Breast epithelium (tissue), 4 donors: ENCODE measurements around the gene SYCN. TPM values are rescaled to one million over a fixed set of nuclear protein-coding genes. Genes with fewer than 3 reads are reported as not detected.
"Not testable (repeated sequence)": the region's sequence is repeated elsewhere in the genome, so short reads cannot be mapped to it uniquely, and the experiment has no call there.

ENCODE experiments used
- DNase-seq, 2 donors: peaks; one replicate each; pipeline ENCODE4 v3.0.0-alpha.2; 2019; ENCODE audit warnings: low spot score in 2 of 2
- H3K27ac ChIP-seq, 2 donors: fragments of 200-600 bp; sonication (generic) in 1 of 2; one replicate each; pipeline ENCODE4 v1.5.1; 2016 to 2019; ENCODE audit warnings: mild to moderate bottlenecking in 1 of 2
- H3K27me3 ChIP-seq, 2 donors: fragments of 200-600 bp; sonication (generic) in 1 of 2; one replicate each; pipeline versions ENCODE4 v1.5.1 to v1.6.0; 2017 to 2019; ENCODE audit warnings: control low read depth in 1 of 2, mild to moderate bottlenecking in 1 of 2
- H3K36me3 ChIP-seq: fragments of 200-600 bp; one replicate; pipeline ENCODE4 v1.5.1; 2019
- H3K4me1 ChIP-seq, 2 donors: fragments of 200-600 bp; sonication (generic); one replicate each; pipeline ENCODE4 v1.5.1; 2016 to 2019; ENCODE audit warnings: control low read depth in 1 of 2
- H3K4me3 ChIP-seq, 3 donors: fragments of 200-600 bp; sonication (generic); 1 replicate in 2 of 3; 2 replicates in 1 of 3; pipeline ENCODE4 v1.5.1; 2016 to 2019; ENCODE audit warnings: mild to moderate bottlenecking in 3 of 3, moderate library complexity in 2 of 3
- H3K9me3 ChIP-seq, 2 donors: fragments of 200-600 bp; sonication (generic) in 1 of 2; one replicate each; pipeline ENCODE4 v1.5.1; 2016 to 2019; ENCODE audit warnings: control low read depth in 1 of 2
- POLR2A ChIP-seq: fragments of 450-650 bp; IDR thresholded peaks from one replicate; pipeline ENCODE4 v1.6.1; 2016; ENCODE audit warnings: antibody characterized with exemption, mild to moderate bottlenecking, moderate library complexity
- POLR2AphosphoS5 ChIP-seq, 3 donors: sonication (generic); formaldehyde crosslinking; IDR thresholded peaks; one replicate each; pipeline ENCODE4 v1.6.1; 2017; ENCODE audit warnings: antibody characterized with exemption in 3 of 3
- intact Hi-C: fragments of 100-400 bp; cut with DNase I; formaldehyde crosslinking; loops from one replicate; pipeline ENCODE4 v1.15.1; 2023; ENCODE audit warnings: low total_unique reads
- total RNA-seq, 3 donors: library from RNA; depleted of rRNA; stranded (reverse); fragments of >200 nt; gene quantifications; one replicate each; pipeline ENCODE4 v1.1.0, GENCODE V29; 2016
- TF ChIP-seq, protein P1 (sequence below), 3 donors: fragments of 450-650 bp; IDR thresholded peaks; one replicate each; pipeline ENCODE4 v1.5.1; 2016 to 2017; ENCODE audit warnings: antibody characterized with exemption in 3 of 3, mild to moderate bottlenecking in 3 of 3, moderate library complexity in 3 of 3

The SYCN gene
- total RNA-seq, 3 donors from 2014 or later = not detected

DNA sequence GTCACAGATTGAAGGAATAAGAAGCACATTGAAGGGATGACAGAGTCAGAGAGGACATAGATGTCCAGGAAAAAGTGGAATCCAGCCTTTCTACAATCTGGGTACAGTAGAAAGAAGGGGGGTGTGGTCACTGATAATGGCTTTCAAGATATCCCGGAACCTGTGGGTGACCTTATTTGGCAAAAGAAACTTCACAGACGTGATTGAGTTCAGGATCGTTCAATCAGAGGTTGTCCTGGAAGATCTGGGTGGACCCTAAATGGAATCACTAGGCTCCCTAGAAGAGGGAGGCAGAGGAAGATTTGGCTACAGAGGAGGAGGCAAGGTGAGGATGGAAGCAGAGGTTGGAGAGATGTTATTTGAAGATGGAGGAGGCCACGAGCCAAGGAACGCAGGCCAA is 13.0 kb upstream of the SYCN start:
- Histone ChIP-seq H3K27ac (no peak overlapping the region), H3K4me1 (no peaks in the 10 kb centered on the region), H3K36me3 (no peaks in the 10 kb centered on the region), H3K9me3 (peaks cover 0 to 4% of the 10 kb centered on the region in 2 donors), H3K4me3 (no peak overlapping the region), H3K27me3 (no peaks in the 10 kb centered on the region)
- intact Hi-C loops = no loop called here
- DNase-seq = no peak
- TF ChIP-seq POLR2A (no peak), POLR2AphosphoS5 (IDR thresholded peaks at IDR 0.05) (no peak)
- TF ChIP-seq, protein P1, sequence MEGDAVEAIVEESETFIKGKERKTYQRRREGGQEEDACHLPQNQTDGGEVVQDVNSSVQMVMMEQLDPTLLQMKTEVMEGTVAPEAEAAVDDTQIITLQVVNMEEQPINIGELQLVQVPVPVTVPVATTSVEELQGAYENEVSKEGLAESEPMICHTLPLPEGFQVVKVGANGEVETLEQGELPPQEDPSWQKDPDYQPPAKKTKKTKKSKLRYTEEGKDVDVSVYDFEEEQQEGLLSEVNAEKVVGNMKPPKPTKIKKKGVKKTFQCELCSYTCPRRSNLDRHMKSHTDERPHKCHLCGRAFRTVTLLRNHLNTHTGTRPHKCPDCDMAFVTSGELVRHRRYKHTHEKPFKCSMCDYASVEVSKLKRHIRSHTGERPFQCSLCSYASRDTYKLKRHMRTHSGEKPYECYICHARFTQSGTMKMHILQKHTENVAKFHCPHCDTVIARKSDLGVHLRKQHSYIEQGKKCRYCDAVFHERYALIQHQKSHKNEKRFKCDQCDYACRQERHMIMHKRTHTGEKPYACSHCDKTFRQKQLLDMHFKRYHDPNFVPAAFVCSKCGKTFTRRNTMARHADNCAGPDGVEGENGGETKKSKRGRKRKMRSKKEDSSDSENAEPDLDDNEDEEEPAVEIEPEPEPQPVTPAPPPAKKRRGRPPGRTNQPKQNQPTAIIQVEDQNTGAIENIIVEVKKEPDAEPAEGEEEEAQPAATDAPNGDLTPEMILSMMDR (IDR thresholded peaks at IDR 0.05) = no peak

DNA sequence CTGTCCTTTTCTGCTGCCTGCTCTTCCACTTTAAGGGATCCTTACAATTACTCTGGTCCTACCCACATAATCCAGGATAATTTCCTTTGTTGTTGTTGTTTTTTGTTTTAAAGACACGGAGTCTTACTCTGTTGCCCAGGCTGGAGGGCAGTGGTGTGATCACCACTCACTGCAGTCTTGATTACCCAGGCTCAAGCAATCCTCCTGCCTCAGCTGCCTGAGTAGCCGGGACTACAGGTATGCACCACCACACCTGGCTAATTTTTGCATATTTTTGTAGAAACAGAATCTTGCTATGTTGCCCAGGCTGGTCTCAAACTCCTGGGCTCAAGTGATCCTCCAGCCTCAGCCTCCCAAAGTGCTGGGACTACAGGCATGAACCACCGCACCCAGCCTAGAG is 11.3 kb upstream of the SYCN start:
- H3K4me3 ChIP-seq, H3K27me3 ChIP-seq, H3K4me1 ChIP-seq, DNase-seq, H3K36me3 ChIP-seq, H3K9me3 ChIP-seq, H3K27ac ChIP-seq, intact Hi-C loops: not testable (repeated sequence)

DNA sequence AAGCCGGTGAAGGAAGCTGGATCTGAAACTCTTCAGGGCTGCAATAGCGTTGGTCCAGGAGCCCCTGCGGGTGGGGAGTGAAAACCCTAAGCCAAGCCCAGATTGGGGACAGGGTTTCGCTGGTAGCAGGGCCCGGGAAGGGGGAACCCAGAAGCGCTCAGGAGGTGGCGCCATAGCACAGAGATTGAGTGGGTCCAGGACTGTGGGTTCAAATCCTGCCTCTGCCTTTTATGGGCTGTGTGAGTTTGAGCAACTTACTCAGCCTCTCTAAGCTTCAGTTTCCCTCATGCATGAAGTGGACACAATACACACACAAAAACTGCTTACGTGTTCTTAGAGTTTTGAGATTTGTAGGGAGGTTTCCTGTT is 8.3 kb upstream of the SYCN start:
- Histone ChIP-seq H3K9me3 (peaks cover 0 to 4% of the 10 kb centered on the region in 2 donors), H3K4me3 (no peak overlapping the region), H3K4me1 (no peaks in the 10 kb centered on the region), H3K27ac (no peak overlapping the region), H3K27me3 (no peaks in the 10 kb centered on the region), H3K36me3 (no peaks in the 10 kb centered on the region)
- no peak for DNase-seq
- intact Hi-C loops = no loop called here
- TF ChIP-seq, protein P1 (IDR thresholded peaks at IDR 0.05) = no peak
- no peak for TF ChIP-seq POLR2AphosphoS5 (IDR thresholded peaks at IDR 0.05)
- TF ChIP-seq POLR2A = no peak

DNA sequence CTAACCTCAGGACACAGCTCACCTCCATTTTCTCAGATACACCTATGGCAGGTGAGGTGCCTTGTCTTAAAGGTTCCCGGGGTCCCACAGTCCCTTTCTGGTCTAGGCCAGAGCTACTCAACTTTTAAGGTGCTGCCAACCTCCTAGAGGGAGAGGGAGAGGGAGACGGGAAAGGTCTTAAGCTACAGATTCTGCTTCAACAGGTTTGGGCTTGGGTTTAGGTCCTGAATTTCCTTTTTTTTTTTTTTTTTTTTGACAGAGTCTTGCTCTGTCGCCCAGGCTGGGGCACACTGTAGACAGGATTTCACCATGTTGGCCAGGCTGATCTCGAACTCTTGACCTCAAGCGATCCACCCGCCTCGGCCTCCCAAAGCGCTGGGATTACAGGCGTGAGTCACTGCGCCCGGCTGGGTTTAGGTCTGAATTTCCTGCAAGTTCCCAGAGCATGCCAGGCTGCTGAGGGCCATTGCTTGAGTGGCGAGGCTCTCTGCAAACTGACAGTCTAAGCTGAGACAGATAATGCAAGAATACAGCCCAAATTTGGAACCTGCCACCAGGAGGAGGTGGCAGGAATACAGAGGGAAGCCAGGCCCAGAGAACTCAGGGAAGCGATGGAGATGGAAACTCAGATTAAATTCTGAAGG is 7.8 kb upstream of the SYCN start:
- DNase-seq = no peak
- Histone ChIP-seq H3K4me3 (no peak overlapping the region), H3K36me3 (no peaks in the 10 kb centered on the region), H3K27me3 (no peaks in the 10 kb centered on the region), H3K4me1 (no peaks in the 10 kb centered on the region), H3K27ac (no peak overlapping the region), H3K9me3 (peaks cover 0 to 4% of the 10 kb centered on the region in 2 donors)
- intact Hi-C loops = no loop called here
- TF ChIP-seq POLR2A = no peak
- TF ChIP-seq POLR2AphosphoS5 (IDR thresholded peaks at IDR 0.05) = no peak
- TF ChIP-seq, protein P1 (IDR thresholded peaks at IDR 0.05) = no peak

DNA sequence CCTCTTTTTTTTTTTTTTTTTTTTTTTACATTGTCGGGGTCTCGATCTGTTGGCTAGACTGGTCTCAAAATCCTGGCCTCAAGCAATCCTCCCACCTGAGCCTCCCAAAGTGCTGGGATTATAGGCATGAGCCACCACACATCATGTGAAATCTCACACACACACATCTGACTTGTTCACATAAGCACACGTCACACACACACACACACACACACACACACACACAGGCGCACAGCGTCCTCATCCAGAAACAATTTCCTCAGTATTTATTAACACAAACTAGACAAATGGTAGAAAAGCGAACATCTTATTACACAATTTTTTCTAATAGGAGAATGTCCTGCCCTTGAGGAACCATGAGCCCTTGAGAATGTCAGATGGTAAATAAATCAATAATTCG is 5.1 kb upstream of the SYCN start:
- peaks cover 0 to 7% of the 10 kb centered on the region in 2 donors for H3K27me3 ChIP-seq
- intact Hi-C loops = no loop called here
- no peak for TF ChIP-seq POLR2AphosphoS5 (IDR thresholded peaks at IDR 0.05)
- TF ChIP-seq, protein P1 (IDR thresholded peaks at IDR 0.05) = no peak

More for the DNA sequence above, 5.1 kb upstream of the SYCN start:
- H3K27ac ChIP-seq = no peak overlapping the region
- H3K36me3 ChIP-seq = no peaks in the 10 kb centered on the region
- H3K4me3 ChIP-seq = no peak overlapping the region
- no peaks in the 10 kb centered on the region for H3K4me1 ChIP-seq
- H3K9me3 ChIP-seq = no peaks in the 10 kb centered on the region
- DNase-seq = no peak
